Vagina (tissue), 2 donors: ENCODE measurements around the gene FAM98C.

Source experiments
- POLR2A ChIP-seq, 2 donors: fragments of 450-650 bp; IDR thresholded peaks; one replicate each; pipeline ENCODE4 v1.6.1; 2017; ENCODE audit warnings: antibody characterized with exemption in 2 of 2, mild to moderate bottlenecking in 2 of 2, moderate library complexity in 2 of 2
- TF ChIP-seq, protein P1 (sequence below), 3 experiments: fragments of 450-650 bp in 2 of 3; fragments of 200-600 bp in 1 of 3; sonication (generic) in 1 of 3; IDR thresholded peaks; one replicate each; pipeline ENCODE4 v1.5.1; 2017 to 2019; ENCODE audit warnings: antibody characterized with exemption in 3 of 3, mild to moderate bottlenecking in 2 of 3, moderate library complexity in 2 of 3

DNA sequence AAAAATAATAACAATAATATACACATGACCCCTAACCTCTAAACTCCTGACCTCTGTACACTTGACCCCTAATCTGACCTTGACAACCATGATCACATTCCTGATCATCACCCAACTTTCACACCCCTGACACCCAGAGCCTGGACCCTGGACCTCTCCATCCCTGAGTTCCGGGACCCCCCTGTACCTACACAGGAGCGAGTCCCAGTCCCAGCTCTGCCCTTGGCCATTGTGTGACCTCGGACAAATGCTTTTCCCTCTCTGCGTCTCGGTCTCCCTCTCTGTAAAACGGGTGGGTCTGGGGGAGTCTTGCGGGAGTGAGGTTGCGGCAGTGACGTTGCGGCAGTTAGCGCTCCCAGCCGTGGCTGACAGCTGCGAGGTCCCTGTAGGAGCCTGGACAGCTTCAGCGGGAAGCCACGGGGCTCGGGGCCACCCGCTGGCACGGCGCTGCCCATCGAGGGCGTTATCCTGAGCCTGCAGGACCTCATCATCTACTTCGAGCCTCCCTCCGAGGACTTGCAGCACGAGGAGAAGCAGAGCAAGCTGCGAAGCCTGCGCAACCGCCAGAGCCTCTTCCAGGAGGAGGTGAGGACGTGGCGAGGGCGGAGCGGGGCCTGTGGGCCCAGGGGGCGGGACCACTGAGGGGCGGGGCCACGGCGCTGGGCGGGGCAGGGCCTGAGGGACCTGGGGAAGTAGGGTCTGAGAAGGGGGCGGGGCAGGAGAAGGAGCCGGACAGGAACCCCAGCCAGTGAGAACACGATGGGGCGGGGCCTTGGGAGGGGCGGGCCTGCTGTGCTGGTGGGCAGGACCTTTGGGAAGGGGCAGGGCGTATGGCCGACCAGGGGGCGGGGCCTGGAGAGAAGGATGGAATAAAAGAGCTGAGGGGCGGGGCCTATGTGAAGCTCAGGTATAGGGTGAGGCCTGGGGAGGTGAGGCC is 49.8 kb downstream of the FAM98C start:
- TF ChIP-seq POLR2A (IDR thresholded peaks at IDR 0.05): no peak
- TF ChIP-seq, protein P1, sequence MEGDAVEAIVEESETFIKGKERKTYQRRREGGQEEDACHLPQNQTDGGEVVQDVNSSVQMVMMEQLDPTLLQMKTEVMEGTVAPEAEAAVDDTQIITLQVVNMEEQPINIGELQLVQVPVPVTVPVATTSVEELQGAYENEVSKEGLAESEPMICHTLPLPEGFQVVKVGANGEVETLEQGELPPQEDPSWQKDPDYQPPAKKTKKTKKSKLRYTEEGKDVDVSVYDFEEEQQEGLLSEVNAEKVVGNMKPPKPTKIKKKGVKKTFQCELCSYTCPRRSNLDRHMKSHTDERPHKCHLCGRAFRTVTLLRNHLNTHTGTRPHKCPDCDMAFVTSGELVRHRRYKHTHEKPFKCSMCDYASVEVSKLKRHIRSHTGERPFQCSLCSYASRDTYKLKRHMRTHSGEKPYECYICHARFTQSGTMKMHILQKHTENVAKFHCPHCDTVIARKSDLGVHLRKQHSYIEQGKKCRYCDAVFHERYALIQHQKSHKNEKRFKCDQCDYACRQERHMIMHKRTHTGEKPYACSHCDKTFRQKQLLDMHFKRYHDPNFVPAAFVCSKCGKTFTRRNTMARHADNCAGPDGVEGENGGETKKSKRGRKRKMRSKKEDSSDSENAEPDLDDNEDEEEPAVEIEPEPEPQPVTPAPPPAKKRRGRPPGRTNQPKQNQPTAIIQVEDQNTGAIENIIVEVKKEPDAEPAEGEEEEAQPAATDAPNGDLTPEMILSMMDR (IDR thresholded peaks at IDR 0.05): no peak
